Islet of Langerhans (tissue), 1 donor: ENCODE results near the gene FXYD2.
"Not testable (repeated sequence)": the region's sequence is repeated elsewhere in the genome, so short reads cannot be mapped to it uniquely, and the experiment has no call there.

ENCODE experiments used
- FAIRE-seq: peaks from one replicate; lab custom pipeline; 2011; peaks lifted over from hg19 to GRCh38; lab: Jason Lieb, UNC

The FXYD2 gene

GRCh38 chr11:117820071-117820470 lies 4.5 kb downstream of the FXYD2 start:
- FAIRE-seq, result no peak

GRCh38 chr11:117819096-117820040 lies 5.2 kb downstream of the FXYD2 start:
- no peak for FAIRE-seq

DNA sequence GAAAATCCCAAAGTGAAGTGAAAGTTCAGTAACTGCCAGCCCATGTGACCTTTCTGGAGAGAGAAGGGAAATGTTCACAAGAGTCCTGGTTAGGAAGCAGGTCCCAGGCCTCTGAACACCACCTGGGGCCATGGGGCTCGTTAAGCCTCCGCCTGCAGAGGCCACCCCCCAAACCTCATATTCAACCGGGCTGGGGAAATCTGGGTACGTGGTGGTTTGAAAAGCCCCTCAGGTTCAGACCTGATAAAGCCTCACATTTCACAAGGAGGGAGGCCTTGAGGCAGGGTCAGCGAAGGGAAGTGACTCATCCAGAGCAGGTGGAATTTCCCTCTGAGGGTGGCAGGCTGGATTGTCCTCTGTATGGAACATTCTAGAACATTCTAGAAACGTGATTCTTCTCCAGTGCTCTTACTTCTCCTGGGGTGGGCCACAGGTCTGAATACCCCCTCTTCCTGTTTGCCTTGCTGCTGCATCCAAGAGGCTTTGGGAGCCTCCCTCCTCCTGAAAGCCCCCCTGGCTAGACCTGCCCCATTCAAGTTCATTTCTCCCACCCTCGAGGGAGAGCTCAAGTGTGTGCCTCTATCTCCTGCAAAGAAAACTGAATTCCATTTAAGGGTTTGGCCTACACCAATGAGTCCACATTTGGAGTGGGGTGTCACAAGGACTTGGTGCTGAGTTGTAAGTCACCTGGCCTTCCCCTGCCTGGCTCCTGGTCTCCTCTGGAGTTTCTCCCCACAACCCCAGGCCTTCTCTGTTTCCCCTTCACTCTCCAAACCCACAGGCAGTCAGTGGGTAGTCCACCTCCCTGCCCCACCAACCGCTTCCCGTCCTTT lies 6.3 kb downstream of the FXYD2 start:
- FAIRE-seq, result peak; percentile 33

DNA sequence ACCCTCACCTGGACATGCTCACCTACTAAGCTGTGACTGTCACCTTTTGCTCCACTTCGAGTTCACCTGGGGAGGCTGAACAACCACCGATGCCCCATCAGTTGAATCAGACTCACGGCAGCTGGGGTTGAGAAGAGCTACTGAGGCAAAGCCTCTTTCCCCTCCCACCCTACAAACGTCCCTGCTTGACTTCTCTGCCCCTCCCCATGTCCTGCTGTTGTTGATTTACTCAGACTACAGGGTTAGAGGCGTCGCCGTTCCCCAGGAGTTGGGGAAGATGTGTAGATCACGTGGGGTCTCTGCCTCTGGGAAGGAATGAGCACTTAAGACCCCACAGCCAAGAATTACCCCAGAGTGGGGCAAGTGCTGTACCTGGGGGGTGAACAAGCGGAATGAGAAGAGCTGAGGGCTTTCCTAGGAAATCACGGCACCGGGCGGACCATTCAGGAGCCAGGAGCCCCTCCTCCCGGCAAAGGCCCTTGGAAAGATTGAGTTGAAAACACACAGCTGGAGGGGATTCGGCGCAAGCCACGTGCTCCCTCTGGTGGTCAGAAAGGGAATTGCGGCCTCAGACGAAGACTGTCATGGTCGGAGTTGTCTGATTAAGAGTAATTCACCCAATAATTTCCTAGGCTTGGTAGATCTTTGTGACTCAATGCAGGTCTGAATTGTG lies 7.0 kb downstream of the FXYD2 start:
- FAIRE-seq, result peak; percentile 60

DNA sequence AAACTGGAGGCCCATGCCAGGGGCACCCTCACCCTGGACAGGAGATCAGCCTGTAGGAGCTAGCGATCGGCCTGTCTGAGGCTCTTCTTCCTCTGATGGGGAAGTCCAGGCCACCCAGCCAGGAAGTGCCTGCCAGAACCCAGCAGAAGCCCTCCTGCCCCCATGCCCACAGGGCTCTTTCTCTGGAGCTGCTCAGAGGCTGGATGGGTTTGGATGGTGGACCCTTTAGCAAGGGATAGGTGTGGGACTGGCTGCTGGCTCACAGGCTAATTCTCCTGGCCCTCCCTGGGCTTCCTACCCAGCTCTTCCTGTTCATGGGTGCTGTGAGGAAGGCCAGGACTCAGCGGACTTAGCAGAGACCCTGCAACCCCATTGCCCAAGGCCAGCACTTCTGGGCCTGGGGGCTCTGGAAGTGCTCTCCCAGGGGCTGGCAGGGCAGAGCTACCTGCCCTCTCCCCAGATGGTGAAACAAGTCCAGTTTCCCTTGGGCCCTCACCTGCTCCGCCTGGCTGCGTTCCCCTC lies 7.6 kb downstream of the FXYD2 start:
- no peak for FAIRE-seq

DNA sequence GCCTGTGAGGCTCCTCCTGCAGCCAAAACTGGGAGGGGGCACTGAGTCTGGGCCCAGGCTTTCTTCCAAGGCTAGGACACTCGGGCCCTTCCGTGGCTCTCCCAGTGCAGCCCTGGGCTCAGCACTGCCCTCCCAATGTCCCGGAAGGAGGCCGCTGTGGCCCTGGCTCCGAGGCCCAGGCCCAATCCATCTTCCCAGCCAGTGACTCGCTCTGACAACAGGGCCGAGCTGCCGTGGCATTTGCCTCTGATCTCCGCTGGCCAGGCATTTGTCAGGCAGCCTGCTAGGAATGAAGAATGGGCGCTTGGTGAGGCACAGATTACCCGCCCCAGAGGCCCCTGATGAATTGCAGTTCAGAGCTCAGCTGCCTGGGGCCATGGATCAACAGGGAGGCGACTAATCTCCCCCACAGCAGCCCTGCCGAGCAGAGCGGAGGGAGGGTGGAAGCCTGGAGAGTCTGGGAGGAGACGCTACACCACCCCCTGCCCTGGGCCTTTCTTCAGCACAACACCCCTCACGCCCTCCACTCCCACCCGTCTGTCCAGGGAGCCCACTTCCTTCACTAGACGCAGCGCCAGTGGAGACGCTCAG lies 8.3 kb downstream of the FXYD2 start:
- no peak for FAIRE-seq

DNA sequence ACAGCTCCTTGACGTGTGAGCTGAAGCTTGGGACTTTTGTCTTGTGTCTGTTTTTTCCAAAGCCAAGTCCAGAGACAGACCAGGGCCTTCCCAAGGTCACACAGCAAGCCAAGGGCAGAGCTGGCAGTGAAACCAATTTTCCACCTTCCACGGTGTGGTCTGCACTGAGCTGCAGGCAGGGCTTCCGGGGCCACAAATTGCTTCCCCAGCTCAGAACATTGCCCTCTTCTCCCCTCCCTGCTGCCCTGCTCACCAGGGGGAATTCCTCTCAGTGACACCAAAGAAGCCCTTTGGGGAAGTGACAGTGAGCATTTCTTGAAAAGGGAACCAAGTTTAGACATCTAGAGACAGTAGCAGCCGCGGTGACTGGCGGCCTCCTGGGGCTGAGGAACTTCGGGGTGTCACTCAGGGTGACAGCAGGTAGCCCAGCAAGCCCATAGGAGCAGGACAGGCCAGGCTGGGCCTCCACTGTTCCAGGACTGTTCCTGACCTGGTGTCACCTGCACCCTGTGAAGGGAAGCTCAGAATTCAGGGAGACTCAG lies 9.2 kb downstream of the FXYD2 start:
- FAIRE-seq, result no peak

DNA sequence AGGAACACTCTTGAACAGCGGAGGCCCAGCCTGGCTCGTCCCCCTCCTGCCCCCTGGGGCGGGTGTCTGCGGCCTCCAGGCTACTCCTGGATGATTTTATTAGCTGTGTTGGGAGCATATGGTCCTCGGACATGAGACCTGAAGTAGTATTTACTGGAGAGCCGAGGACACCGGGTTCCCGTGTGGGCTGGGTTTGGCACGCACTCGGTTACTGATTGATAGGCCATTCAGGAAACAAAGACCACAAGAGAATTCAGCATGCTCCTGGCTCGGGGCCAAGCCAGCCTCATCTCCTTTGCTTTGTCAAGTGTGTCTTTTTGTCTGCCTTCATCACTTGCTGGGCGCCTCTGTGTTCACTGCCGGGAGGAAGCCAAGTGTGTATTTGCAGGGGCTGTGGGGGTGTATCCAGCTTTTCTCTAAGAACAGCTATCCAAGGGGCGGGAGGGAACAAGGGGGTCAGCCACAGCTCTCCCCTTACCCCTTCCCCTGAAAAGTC lies 9.7 kb downstream of the FXYD2 start:
- FAIRE-seq, result no peak

DNA sequence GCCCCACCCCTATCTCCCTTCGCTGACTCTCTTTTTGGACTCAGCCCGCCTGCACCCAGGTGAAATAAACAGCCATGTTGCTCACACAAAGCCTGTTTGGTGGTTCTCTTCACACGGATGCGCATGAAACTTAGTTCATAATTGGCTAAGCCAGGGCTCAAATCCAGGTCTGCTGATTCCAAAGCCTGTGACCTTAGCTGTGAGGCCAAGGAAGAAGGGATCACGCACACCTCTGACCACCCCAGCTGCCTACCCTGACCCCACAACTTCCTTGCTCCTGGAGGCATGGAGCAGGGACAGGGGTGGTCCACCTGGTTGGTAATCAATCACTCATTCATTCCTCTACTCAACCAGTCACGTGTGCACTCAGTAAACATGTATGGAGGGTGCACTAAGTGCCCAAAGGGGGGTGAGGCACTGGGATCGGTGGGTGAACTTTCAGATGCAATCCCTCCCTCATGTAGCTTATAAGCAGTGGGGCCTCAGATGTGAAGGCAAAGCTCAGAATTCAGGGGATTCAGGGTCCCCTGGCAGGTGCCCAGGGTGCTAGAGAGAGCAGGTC lies 10.3 kb downstream of the FXYD2 start:
- no peak for FAIRE-seq

DNA sequence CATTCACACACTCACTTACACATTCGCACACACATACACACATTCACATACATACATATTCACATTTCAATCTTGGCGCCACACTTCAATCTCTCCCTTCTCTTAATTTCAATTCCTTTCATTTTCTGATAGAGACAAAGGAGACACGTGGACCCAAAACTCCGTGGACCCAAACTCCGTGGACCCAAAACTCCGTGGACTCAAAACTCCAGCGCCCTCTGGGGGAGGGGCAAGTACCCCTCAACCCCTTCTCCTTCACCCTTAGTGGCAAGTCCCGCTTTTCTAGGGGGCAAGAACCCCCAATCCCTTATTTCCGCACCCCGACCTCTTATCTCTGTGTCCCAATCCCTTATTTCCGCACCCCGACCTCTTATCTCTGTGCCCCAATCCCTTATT lies 14.5 kb downstream of the FXYD2 start:
- not testable (repeated sequence) for FAIRE-seq

DNA sequence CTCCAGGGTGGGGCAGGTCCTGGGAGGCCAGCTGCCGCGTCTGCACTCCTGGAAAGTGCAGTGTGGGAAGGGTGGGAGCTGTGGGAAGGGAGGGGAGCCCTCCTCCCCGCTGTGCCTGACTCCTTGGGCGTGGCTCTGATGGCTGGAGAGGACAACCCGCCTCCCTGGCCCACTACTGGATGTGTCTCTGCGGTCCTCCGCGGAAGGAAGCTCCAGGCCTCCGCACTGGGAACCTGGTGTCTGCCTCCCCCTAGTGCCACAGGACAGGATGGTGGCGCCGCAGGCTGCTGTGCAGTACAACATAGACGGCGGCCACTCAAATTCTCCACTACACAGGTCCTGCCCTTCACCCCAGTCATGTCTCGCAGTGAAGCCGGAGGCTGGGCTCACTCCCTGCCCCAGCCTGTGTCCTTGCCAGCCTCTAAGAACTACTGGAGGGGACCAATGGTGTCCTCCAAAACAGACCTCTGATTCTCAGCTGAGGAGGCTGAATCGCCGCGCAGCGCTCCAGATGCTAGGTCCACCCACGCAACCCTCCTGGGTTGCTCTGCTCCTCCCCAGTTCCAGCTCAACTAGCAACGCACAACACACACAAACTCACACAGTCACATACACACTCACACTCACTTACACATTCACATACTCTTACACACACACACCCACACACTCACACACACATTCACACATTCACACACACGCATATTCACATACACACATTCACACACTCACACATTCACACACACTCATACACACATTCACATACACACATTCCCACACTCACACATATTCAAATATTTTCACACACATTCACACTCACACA lies 15.1 kb downstream of the FXYD2 start:
- FAIRE-seq, result no peak

DNA sequence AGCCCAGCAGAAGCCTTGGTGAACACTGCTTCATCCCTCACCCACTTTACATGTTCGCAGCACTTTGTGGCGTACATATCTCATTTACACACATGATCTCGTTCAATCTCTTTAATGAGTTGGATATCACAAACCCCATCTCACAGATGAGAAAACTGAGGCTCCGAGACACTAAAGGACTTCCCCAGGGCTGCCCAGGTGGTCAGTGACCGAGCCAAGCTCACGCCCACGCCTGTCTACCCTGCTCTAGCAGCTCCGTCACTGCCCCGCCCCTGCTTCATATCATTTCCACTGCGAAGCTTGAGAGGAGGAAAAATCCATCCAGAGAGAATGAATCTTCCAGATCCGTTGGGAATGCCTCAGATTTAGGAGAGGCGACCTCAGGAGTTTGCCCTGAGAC lies 15.8 kb downstream of the FXYD2 start:
- no peak for FAIRE-seq

GRCh38 chr11:117807482-117808327 lies 16.8 kb downstream of the FXYD2 start:
- FAIRE-seq, result peak; percentile 17

- FAIRE-seq, result no peak
Observed at GRCh38 chr11:117806846-117807245, 17.7 kb downstream of the FXYD2 start.

DNA sequence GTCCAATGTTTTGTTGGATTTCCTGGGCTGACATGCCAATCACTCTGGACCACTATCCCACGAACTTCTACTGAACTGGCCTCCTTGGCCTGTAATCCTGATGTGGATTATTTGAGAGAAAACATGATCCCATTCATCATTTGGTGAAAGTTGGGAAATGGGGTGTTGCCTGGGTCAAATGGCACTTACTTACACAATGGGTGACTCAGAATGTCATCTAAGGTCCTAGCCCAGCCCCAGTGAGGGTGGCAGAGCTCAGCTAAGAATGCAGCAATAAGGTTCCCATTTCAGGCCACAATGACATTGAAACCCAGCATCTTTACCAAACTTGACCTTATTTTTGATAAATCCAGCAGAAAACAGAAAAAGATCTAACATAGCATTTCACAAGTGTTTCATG lies 19.5 kb downstream of the FXYD2 start:
- FAIRE-seq, result no peak

GRCh38 chr11:117803896-117804295 lies 20.6 kb downstream of the FXYD2 start:
- no peak for FAIRE-seq

DNA sequence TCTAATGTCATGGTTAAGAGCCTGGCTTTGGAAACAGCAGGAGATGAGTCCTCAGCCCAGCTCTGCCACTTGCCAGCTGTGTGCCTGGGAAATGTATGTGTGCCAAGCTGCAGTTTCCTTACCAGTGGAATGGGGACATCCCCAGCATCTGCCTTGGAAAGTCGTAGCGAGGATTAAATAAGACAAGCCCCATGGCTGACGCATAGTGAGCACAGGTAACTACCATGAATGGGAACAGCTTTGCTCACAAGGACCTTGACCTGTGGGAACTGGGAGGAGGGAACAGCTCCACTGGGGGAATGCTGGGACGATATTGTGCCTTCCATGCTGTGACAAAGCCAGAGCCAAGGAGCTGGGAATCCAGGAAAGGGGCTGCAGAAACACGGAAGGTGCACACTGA lies 24.9 kb downstream of the FXYD2 start:
- FAIRE-seq, result no peak

DNA sequence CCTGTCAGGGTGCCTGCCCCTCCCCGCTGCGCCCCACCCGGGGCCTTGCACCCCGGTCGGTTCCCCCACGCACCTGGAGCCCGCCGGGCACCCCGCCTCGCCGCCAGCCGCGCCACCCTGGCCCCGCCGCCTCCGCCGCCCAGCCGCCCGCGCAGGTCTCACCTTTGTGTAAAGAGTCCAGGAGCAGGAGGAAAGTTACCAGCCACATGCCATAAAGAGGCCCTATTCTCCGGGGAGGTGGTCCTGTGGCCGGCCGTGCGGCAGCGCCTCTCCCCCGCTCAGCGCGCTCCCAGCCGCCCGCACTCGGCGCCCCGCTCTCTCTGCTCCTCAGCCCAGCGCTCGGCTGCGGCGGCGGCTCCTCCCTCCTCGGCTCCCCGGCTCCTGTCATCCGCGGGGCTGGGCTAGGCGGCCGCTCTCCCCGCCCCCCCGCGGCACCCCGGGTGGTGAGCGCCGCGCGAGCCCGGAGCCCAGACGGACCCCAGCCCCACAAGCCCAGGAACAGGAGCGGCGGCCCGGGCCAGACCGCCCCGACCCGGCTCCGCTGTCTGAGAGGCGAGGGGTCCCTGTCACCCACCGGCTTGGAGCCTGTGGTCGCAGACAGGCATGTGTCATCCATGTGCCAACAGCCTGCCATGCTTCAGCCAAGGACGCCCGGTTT lies 27.5 kb downstream of the FXYD2 start, which contains the start of gene DSCAML1:
DSCAML1 (minus strand) TSS at position 345 of the 658 bp plus-strand sequence; CDS start at position 208, 137 bp downstream.
- no peak for FAIRE-seq

GRCh38 chr11:117796456-117796871 lies 28.1 kb downstream of the FXYD2 start:
- no peak for FAIRE-seq
